ENCODE data around the gene ST6GAL1. TPM values are rescaled to one million over a fixed set of nuclear protein-coding genes. Genes with fewer than 3 reads are reported as not detected.
"Not testable (repeated sequence)": the region's sequence is repeated elsewhere in the genome, so short reads cannot be mapped to it uniquely, and the experiment has no call there.

ST6GAL1 gene
- total and polyA plus RNA-seq, 2 of the 4 experiments (the other 2 are of a cell fraction) = 1.4 to 2.9 TPM

DNA sequence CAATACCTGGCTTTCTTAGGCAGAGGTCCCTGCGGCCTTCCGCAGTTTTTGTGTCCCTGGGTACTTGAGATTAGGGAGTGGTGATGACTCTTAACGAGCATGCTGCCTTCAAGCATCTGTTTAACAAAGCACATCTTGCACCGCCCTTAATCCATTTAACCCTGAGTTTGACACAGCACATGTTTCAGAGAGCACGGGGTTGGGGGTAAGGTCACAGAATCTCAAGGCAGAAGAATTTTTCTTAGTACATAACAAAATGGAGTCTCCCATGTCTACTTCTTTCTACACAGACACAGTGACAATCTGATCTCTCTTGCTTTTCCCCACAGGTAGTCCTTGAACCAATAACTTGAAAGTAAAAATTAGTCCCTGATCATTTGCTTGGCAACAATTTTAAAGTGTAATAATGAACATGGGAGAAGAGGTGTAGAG is 42.8 kb upstream of the ST6GAL1 start:
- H3K23ac ChIP-seq (ENCODE audit: low read depth, low read length); H2BK20ac ChIP-seq (ENCODE audit: low read depth, low read length); H3K4me2 ChIP-seq (ENCODE audit: low read depth, low read length); H3K27ac ChIP-seq (ENCODE audit: insufficient read depth, low read length); H3K14ac ChIP-seq (replicated peaks; ENCODE audit: low read depth, low read length); H2AFZ ChIP-seq (replicated peaks; ENCODE audit: low read length, poor library complexity); dilution Hi-C loops (cut with HindIII; ENCODE audit: low sequenced_read_pairs, unreplicated experiment); H3K56ac ChIP-seq (ENCODE audit: extremely low read depth, insufficient read depth, low read length); POLR2A ChIA-PET (ENCODE audit: unreplicated experiment); H2BK120ac ChIP-seq (ENCODE audit: low read depth, low read length); ATAC-seq (ENCODE audit: low read depth); H3K4me1 ChIP-seq (ENCODE audit: control insufficient read depth, insufficient read depth, low read length); H3K27me3 ChIP-seq (ENCODE audit: control insufficient read depth, insufficient read depth, low read length); H3K4ac ChIP-seq (ENCODE audit: low read depth, low read length); H3K9me1 ChIP-seq (ENCODE audit: insufficient read depth, low read length); H3K79me1 ChIP-seq (ENCODE audit: low read depth in 1 of 2, low read length in 2 of 2); H3K4me3 ChIP-seq (ENCODE audit: insufficient read depth, low read depth, low read length); H3K9me3 ChIP-seq (ENCODE audit: control insufficient read depth, insufficient read depth, low read length); H3K36me3 ChIP-seq (ENCODE audit: control insufficient read depth, insufficient read depth, low read length); H4K8ac ChIP-seq (ENCODE audit: low read depth in 2 of 2, low read length in 2 of 2); H2AK5ac ChIP-seq (ENCODE audit: low read depth, low read length); in situ Hi-C loops (cut with MboI; ENCODE audit: low sequenced_read_pairs); H2AK9ac ChIP-seq (replicated peaks; ENCODE audit: low read depth, low read length, poor library complexity); H3K18ac ChIP-seq (ENCODE audit: low read depth, low read length); H4K20me1 ChIP-seq (ENCODE audit: insufficient read depth, low read length); BruUV-seq (replicated peaks); H4K91ac ChIP-seq (ENCODE audit: insufficient read depth, low read depth, low read length); H2BK15ac ChIP-seq (ENCODE audit: low read depth, low read length); H4K5ac ChIP-seq (ENCODE audit: low read depth, low read length); intact Hi-C loops (cut with micrococcal nuclease); CTCF ChIA-PET; H3K9ac ChIP-seq (ENCODE audit: low read depth, low read length); H2BK5ac ChIP-seq (ENCODE audit: low read depth, low read length, poor library complexity, severe bottlenecking); DNase-seq: not testable (repeated sequence)
- no CpG with 5 or more reads among the region's 5 CpGs for WGBS, 2 experiments (ENCODE audit: extremely low coverage in 2 of 2, insufficient read length in 1 of 2)
